Skeletal muscle satellite cell (primary cell): Measurements from ENCODE around the gene NMD3. TPM values are rescaled to one million over a fixed set of nuclear protein-coding genes. Genes with fewer than 3 reads are reported as not detected.

Experiments used
- H3K27me3 ChIP-seq: 2 replicates; pipeline ENCODE4 v1.7.0; 2013; ENCODE audit warnings: low read length; ENCODE audit not compliant: control insufficient read depth, insufficient read depth
- H3K36me3 ChIP-seq: 2 replicates; pipeline ENCODE4 v1.7.0; 2013; ENCODE audit warnings: mild to moderate bottlenecking, control low read depth, low read length; ENCODE audit not compliant: insufficient read depth
- H3K4me1 ChIP-seq: 2 replicates; pipeline ENCODE4 v1.7.0; 2013; ENCODE audit warnings: low read length; ENCODE audit not compliant: control insufficient read depth, insufficient read depth
- H3K4me2 ChIP-seq: 2 replicates; pipeline ENCODE4 v1.7.0; 2013; ENCODE audit warnings: mild to moderate bottlenecking, low read length
- H3K4me3 ChIP-seq: 2 replicates; pipeline ENCODE4 v1.7.0; 2013; ENCODE audit warnings: low read length
- H3K9ac ChIP-seq: 2 replicates; pipeline ENCODE4 v1.7.0; 2013; ENCODE audit warnings: mild to moderate bottlenecking, low read depth, low read length, moderate library complexity
- H3K9me3 ChIP-seq: replicated peaks from 2 replicates; pipeline ENCODE4 v1.7.0; 2013; ENCODE audit warnings: mild to moderate bottlenecking, control low read depth, low read length
- small RNA-seq: library from RNA; depleted of rRNA; stranded (forward); fragments of <200 nt; gene quantifications from one replicate; pipeline ENCODE3, GENCODE V24; 2012

The NMD3 gene

DNA sequence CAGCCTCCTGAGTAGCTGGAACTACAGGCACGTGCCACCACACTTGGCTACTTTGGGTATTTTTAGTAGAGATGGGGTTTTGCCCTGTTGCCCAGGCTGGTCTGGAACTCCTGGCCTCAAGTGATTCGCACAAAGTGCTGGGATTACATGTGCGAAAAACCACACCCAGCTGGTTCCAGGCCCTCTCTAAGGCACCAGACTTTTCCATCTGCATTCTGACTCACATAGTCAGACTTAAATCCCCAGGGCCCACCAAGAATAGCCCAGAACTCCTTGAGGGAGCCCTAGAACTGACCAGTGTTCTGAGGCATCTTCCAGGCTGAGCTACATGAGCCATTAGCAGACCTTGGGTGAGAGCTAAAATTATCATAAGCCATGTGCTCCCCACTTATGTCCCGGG is 68.1 kb downstream of the NMD3 start:
- H3K4me3 ChIP-seq, result no peak overlapping the region
- H3K9ac ChIP-seq, result no peak overlapping the region
- H3K4me2 ChIP-seq, result no peak overlapping the region
- H3K4me1 ChIP-seq, result no peaks in the 10 kb centered on the region
- no peaks in the 10 kb centered on the region for H3K36me3 ChIP-seq
- H3K27me3 ChIP-seq, result no peaks in the 10 kb centered on the region
- H3K9me3 ChIP-seq, result no peaks in the 10 kb centered on the region

DNA sequence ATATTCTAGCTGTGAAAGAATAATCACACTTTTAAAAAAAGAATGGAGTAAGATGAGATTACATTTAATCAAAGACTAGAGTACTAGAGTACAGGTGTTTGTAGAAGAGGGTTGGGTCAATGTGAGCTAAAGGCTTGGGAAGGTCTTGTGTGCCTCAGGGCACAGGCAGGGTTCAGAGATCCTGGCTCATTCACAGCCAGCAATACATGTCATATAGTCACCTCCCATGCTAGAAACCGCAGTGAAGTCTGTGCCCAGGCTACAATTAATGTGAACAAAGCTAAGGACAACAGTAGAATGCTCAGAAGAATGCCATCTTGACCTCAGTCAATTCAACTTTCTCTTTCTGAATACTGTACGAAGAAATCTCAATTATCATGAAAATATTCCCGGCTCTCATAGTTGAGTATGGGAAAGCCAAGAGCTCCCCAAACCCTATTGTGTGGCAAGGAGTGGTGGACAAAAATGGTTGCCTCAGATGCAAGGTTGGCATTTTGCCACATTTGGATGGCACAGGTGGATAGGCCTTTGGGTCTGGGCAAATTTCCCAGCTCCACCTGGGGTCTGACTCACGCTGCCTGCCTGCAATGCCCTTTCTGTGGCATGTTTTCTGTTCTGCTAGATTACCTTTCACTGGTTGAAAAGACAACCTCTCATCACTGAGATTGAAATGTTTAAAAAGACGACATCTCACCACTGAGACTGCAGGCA is 70.2 kb downstream of the NMD3 start:
- H3K4me3 ChIP-seq, result no peak overlapping the region
- no peaks in the 10 kb centered on the region for H3K27me3 ChIP-seq
- no peaks in the 10 kb centered on the region for H3K36me3 ChIP-seq
- H3K4me1 ChIP-seq, result no peaks in the 10 kb centered on the region
- no peaks in the 10 kb centered on the region for H3K9me3 ChIP-seq
- no peak overlapping the region for H3K9ac ChIP-seq
- H3K4me2 ChIP-seq, result no peak overlapping the region

DNA sequence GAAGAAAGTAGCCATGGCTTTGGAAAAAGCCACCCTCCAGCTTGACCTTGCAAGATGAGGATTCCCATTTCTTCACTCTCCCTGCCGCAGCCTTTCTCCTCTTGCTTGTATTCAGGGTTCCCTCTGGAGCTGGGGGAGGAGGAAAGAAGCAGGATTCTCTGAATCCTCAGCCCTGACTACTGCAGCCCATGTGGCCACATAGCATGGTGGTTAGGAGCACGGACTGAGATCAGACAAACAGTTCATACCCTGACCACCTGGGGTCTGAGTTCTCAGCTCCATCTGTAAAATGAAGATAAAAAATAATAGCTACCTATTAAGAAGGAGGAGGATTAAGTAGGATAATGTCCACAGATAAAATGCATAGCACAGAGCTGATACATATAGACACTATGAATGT is 72.3 kb downstream of the NMD3 start:
- no peaks in the 10 kb centered on the region for H3K36me3 ChIP-seq
- H3K4me2 ChIP-seq, result no peak overlapping the region
- H3K9me3 ChIP-seq, result no peaks in the 10 kb centered on the region
- no peak overlapping the region for H3K4me3 ChIP-seq
- no peaks in the 10 kb centered on the region for H3K27me3 ChIP-seq
- H3K9ac ChIP-seq, result no peak overlapping the region
- H3K4me1 ChIP-seq, result no peaks in the 10 kb centered on the region

DNA sequence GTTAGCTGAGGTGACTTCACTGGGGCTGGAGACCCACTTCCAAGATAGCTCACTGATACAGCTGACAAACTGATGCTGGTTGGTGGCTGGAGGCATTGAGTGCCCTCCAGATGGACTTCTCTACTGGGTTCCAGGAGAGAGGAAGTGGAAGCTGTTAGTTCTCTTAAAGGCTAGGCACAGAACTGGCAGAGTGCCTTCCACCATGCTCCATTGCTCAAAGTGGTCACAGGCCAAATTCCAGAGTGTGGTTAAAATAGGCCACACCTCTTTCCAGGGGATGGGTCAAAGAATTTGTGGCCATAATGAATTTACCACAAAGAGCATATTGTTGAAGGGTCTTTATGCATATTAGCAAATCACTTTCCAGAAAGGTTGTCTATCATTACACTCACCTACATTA is 74.2 kb downstream of the NMD3 start:
- H3K4me3 ChIP-seq, result no peak overlapping the region
- H3K27me3 ChIP-seq, result no peaks in the 10 kb centered on the region
- H3K36me3 ChIP-seq, result no peaks in the 10 kb centered on the region
- H3K4me2 ChIP-seq, result no peak overlapping the region
- H3K4me1 ChIP-seq, result no peaks in the 10 kb centered on the region
- H3K9me3 ChIP-seq, result no peaks in the 10 kb centered on the region
- H3K9ac ChIP-seq, result no peak overlapping the region

DNA sequence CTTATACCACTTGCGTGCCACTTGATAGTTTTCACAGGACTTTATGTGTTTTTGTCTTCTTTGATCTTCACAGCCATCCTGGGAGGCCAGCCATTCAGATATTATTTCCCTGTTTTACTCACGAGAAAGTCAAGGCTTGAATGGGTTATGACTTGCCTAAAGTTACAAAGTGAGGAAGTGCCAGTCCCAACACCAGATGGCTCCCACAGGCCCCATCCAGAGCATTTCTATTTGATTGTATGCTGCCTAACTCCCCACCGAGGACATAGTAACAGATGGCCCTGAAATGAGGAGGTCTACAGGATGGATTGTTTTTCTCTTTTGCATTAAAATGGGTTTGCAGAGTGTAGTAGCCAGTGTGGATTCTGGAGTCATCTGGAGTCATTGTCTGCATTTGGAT is 75.7 kb downstream of the NMD3 start:
- no peak overlapping the region for H3K4me3 ChIP-seq
- no peaks in the 10 kb centered on the region for H3K36me3 ChIP-seq
- H3K9ac ChIP-seq, result no peak overlapping the region
- H3K4me2 ChIP-seq, result no peak overlapping the region
- no peaks in the 10 kb centered on the region for H3K27me3 ChIP-seq
- no peaks in the 10 kb centered on the region for H3K9me3 ChIP-seq
- no peaks in the 10 kb centered on the region for H3K4me1 ChIP-seq

Small RNA genes lying within 50 kb of the gene (small RNA-seq; reads per million reads assigned to genes)
- gene AC108738.1, result not detected
